H1 (cell line): ENCODE data around the gene FSCN2. TPM values are rescaled to one million over a fixed set of nuclear protein-coding genes. Genes with fewer than 3 reads are reported as not detected.
A peak's percentile ranks its signal among the peaks of the same experiment; 100 is the strongest.

ENCODE experiments used
- CTCF ChIA-PET: fragments of 300-600 bp; sonication (Branson Sonifier 250); formaldehyde crosslinking; loops from one replicate; lab custom pipeline; 2021; ENCODE audit not compliant: partially characterized antibody; lab: Charles Lee
- POLR2A ChIA-PET: fragments of 300-600 bp; sonication (Branson Sonifier 250); formaldehyde crosslinking; loops from one replicate; lab custom pipeline; 2021; ENCODE audit warnings: inconsistent platforms; ENCODE audit not compliant: partially characterized antibody; lab: Charles Lee
- DNase-seq, 2 experiments: peaks; one replicate each; pipeline versions ENCODE4 v3.0.0 to v3.0.0-alpha.2; 2010 to 2022; ENCODE audit warnings: low spot score in 2 of 2, low read depth in 1 of 2, mixed read lengths in 1 of 2
- FAIRE-seq: peaks from 2 replicates; lab custom pipeline; 2011; peaks lifted over from hg19 to GRCh38; lab: Jason Lieb, UNC
- H2AFZ ChIP-seq: 2 replicates; pipeline ENCODE4 v1.8.1; 2012; ENCODE audit warnings: low read length, inconsistent platforms
- H2AK5ac ChIP-seq: 2 replicates; pipeline ENCODE4 v1.6.1; 2013; ENCODE audit warnings: low read depth, low read length
- H2BK120ac ChIP-seq: replicated peaks from 2 replicates; pipeline ENCODE3; 2013; ENCODE audit warnings: low read depth, low read length, inconsistent platforms
- H2BK12ac ChIP-seq: 2 replicates; pipeline ENCODE4 v1.6.1; 2013; ENCODE audit warnings: low read depth, low read length
- H2BK15ac ChIP-seq: 2 replicates; pipeline ENCODE4 v1.6.1; 2013; ENCODE audit warnings: low read length
- H2BK20ac ChIP-seq: 2 replicates; pipeline ENCODE4 v1.6.1; 2013; ENCODE audit warnings: low read length
- H2BK5ac ChIP-seq: 2 replicates; pipeline ENCODE4 v1.6.1; 2013; ENCODE audit warnings: low read depth, low read length
- H3K14ac ChIP-seq: 2 replicates; pipeline ENCODE4 v1.6.1; 2013; ENCODE audit warnings: inconsistent platforms; ENCODE audit not compliant: insufficient read length
- H3K18ac ChIP-seq: 2 replicates; pipeline ENCODE4 v1.6.1; 2013; ENCODE audit warnings: low read length; ENCODE audit errors: extremely low read depth
- H3K23ac ChIP-seq: 2 replicates; pipeline ENCODE4 v1.6.1; 2013; ENCODE audit warnings: inconsistent platforms; ENCODE audit not compliant: insufficient read length
- H3K23me2 ChIP-seq: 2 replicates; pipeline ENCODE4 v1.6.1; 2013; ENCODE audit warnings: low read depth, low read length
- H3K27ac ChIP-seq: 2 replicates; pipeline ENCODE4 v1.6.1; 2011; ENCODE audit warnings: low read depth, low read length, inconsistent platforms
- H3K27me3 ChIP-seq, 4 experiments: replicated peaks in 1 of 4; 1 replicate in 1 of 4; 2 replicates in 3 of 4; pipeline versions ENCODE4 v1.6.1 to v1.8.1; 2011 to 2013; ENCODE audit warnings: low read length in 3 of 4, mild to moderate bottlenecking in 3 of 4, inconsistent platforms in 2 of 4, mixed read lengths in 2 of 4, moderate library complexity in 1 of 4; ENCODE audit not compliant: control insufficient read depth in 3 of 4, insufficient read depth in 3 of 4; ENCODE audit errors: extremely low read depth in 1 of 4
- H3K36me3 ChIP-seq, 4 experiments: 2 replicates each; pipeline versions ENCODE4 v1.6.1 to v1.8.1; 2011 to 2013; ENCODE audit warnings: mild to moderate bottlenecking in 4 of 4, low read length in 3 of 4, moderate library complexity in 2 of 4, control low read depth in 1 of 4, inconsistent platforms in 1 of 4; ENCODE audit not compliant: insufficient read depth in 4 of 4, control insufficient read depth in 2 of 4
- H3K4ac ChIP-seq: replicated peaks from 2 replicates; pipeline ENCODE3; 2013; ENCODE audit warnings: low read length, low read depth, mixed read lengths, inconsistent platforms; ENCODE audit not compliant: insufficient read length
- H3K4me1 ChIP-seq, 4 experiments: replicated peaks in 1 of 4; 1 replicate in 1 of 4; 2 replicates in 3 of 4; pipeline versions ENCODE4 v1.6.1 to v1.8.1; 2011 to 2013; ENCODE audit warnings: low read length in 3 of 4, inconsistent platforms in 2 of 4, mixed read lengths in 1 of 4; ENCODE audit not compliant: insufficient read depth in 4 of 4, control insufficient read depth in 3 of 4
- H3K4me2 ChIP-seq, 2 experiments: 2 replicates each; pipeline versions ENCODE4 v1.6.1 to v1.8.1; 2011 to 2013; ENCODE audit warnings: low read depth in 2 of 2, low read length in 2 of 2, control low read depth in 1 of 2, inconsistent platforms in 1 of 2, mild to moderate bottlenecking in 1 of 2; ENCODE audit not compliant: insufficient read depth in 1 of 2
- H3K4me3 ChIP-seq, 4 experiments: fragments of 200-600, 300-600 bp in 1 of 4; sonication (generic), shearing (Covaris generic), sonication (Bioruptor Twin) in 1 of 4; 2 replicates each; pipeline versions ENCODE4 v1.5.1 to v1.8.1; 2011 to 2016; ENCODE audit warnings: low read length in 4 of 4, low read depth in 3 of 4, control low read depth in 2 of 4, inconsistent platforms in 2 of 4, mild to moderate bottlenecking in 2 of 4, mixed read lengths in 1 of 4, moderate library complexity in 1 of 4; ENCODE audit not compliant: insufficient read depth in 2 of 4; ENCODE audit errors: extremely low read depth in 1 of 4
- H3K56ac ChIP-seq: replicated peaks from 2 replicates; pipeline ENCODE3; 2013; ENCODE audit warnings: low read depth, mild to moderate bottlenecking, mixed read lengths, low read length, inconsistent platforms; ENCODE audit not compliant: insufficient read length
- H3K79me1 ChIP-seq: 2 replicates; pipeline ENCODE4 v1.6.1; 2013; ENCODE audit warnings: low read depth, low read length, control low read depth
- H3K79me2 ChIP-seq, 2 experiments: 2 replicates each; pipeline versions ENCODE4 v1.6.1 to v1.8.1; 2012 to 2013; ENCODE audit warnings: low read length in 2 of 2, mild to moderate bottlenecking in 2 of 2, inconsistent platforms in 1 of 2; ENCODE audit not compliant: insufficient read depth in 2 of 2, control insufficient read depth in 1 of 2
- H3K9ac ChIP-seq, 4 experiments: replicated peaks in 1 of 4; 1 replicate in 1 of 4; 2 replicates in 3 of 4; pipeline versions ENCODE4 v1.6.1 to v1.8.1; 2011 to 2013; ENCODE audit warnings: low read depth in 3 of 4, low read length in 3 of 4, control low read depth in 2 of 4, mild to moderate bottlenecking in 2 of 4, moderate library complexity in 2 of 4, inconsistent platforms in 1 of 4; ENCODE audit errors: extremely low read depth in 1 of 4
- H3K9me3 ChIP-seq, 2 experiments: 2 replicates each; pipeline versions ENCODE4 v1.6.1 to v1.8.1; 2012 to 2013; ENCODE audit warnings: mild to moderate bottlenecking in 2 of 2, moderate library complexity in 2 of 2, control low read depth in 1 of 2, inconsistent platforms in 1 of 2, low read depth in 1 of 2, low read length in 1 of 2, mixed read lengths in 1 of 2; ENCODE audit not compliant: insufficient read depth in 2 of 2
- H4K20me1 ChIP-seq, 2 experiments: replicated peaks in 1 of 2; 2 replicates each; pipeline versions ENCODE3 to v1.8.1; 2011 to 2013; ENCODE audit warnings: inconsistent platforms in 2 of 2, low read length in 2 of 2, mild to moderate bottlenecking in 1 of 2; ENCODE audit not compliant: insufficient read depth in 2 of 2, control insufficient read depth in 1 of 2
- H4K5ac ChIP-seq: 2 replicates; pipeline ENCODE4 v1.6.1; 2013; ENCODE audit warnings: low read length, low read depth, mixed read lengths, inconsistent platforms; ENCODE audit not compliant: insufficient read length
- H4K8ac ChIP-seq: 2 replicates; pipeline ENCODE4 v1.8.0; 2013; ENCODE audit warnings: mild to moderate bottlenecking, moderate library complexity, low read length, inconsistent platforms; ENCODE audit not compliant: insufficient read depth; ENCODE audit errors: extremely low read depth
- H4K91ac ChIP-seq: replicated peaks from 2 replicates; pipeline ENCODE3; 2013; ENCODE audit warnings: low read length, mixed read lengths, inconsistent platforms; ENCODE audit not compliant: insufficient read length
- BACH1 ChIP-seq: IDR thresholded peaks from 2 replicates; pipeline ENCODE4 v1.6.1; 2012; ENCODE audit warnings: low read length, improper control_type of control experiment
- HDAC2 ChIP-seq, 2 experiments: fragments of 300-600 bp in 1 of 2; sonication (generic) in 1 of 2; IDR thresholded peaks; 2 replicates each; pipeline ENCODE4 v1.6.1; 2011 to 2012; ENCODE audit warnings: low read depth in 2 of 2, low read length in 2 of 2, mild to moderate bottlenecking in 2 of 2, moderate library complexity in 2 of 2, borderline replicate concordance in 1 of 2, inconsistent platforms in 1 of 2
- JUND ChIP-seq: IDR thresholded peaks from 2 replicates; pipeline ENCODE4 v1.6.1; 2011; ENCODE audit warnings: mild to moderate bottlenecking, improper control_type of control experiment, low read length
- MAFK ChIP-seq: IDR thresholded peaks from 2 replicates; pipeline ENCODE4 v1.6.1; 2012; ENCODE audit warnings: low read depth, mild to moderate bottlenecking, improper control_type of control experiment, low read length
- PHF8 ChIP-seq: fragments of 200-600 bp; sonication (generic); conservative IDR thresholded peaks from 2 replicates; pipeline ENCODE4 v1.7.1; 2012; ENCODE audit warnings: low read depth, mild to moderate bottlenecking, inconsistent platforms, low read length, moderate library complexity
- SP2 ChIP-seq: IDR thresholded peaks from 2 replicates; pipeline ENCODE4 v1.6.1; 2012; ENCODE audit warnings: mild to moderate bottlenecking, low read length, inconsistent platforms
- SP4 ChIP-seq: IDR thresholded peaks from 2 replicates; pipeline ENCODE4 v1.6.1; 2012; ENCODE audit warnings: low read length, inconsistent platforms
- WGBS, 2 experiments: shearing (Covaris generic) in 1 of 2; methylation state at CpG; one replicate each; pipeline versions ENCODE4 v1.1.6 to v1.1.7; 2013 to 2015; ENCODE audit warnings: low lambda C conversion rate in 2 of 2, mixed read lengths in 2 of 2, inconsistent platforms in 1 of 2, low coverage in 1 of 2, missing lambda C conversion rate in 1 of 2; ENCODE audit not compliant: insufficient replicate concordance in 2 of 2, insufficient coverage in 1 of 2, insufficient read length in 1 of 2; ENCODE audit errors: extremely low coverage in 1 of 2, missing lambda C conversion rate in 1 of 2; 5-methylcytosine and 5-hydroxymethylcytosine counted together
- polyA plus RNA-seq, 7 experiments: library from polyadenylated mRNA; depleted of rRNA in 3 of 7; stranded (reverse) in 5 of 7; unstranded in 2 of 7; fragments of >200 nt in 5 of 7; fragments of 200-250 nt in 2 of 7; gene quantifications; 1 replicate in 5 of 7; 2 replicates in 1 of 7; 4 replicates in 1 of 7; pipeline versions ENCODE4 v1.2.1 to v1.2.3, GENCODE V29; 2011 to 2013; ENCODE audit warnings: missing spikeins in 2 of 7, mixed read lengths in 2 of 7
- total RNA-seq: library from RNA; stranded (reverse); fragmentation: NEBNext Ultra II Directional; extraction: Animal tissue kit (Norgen Biotek cat#: 25700); gene quantifications from 2 replicates; pipeline ENCODE4 v1.2.1, GENCODE V29; 2021
- TF ChIP-seq, protein P1 (sequence below): IDR thresholded peaks from 2 replicates; pipeline ENCODE4 v1.6.1; 2011; ENCODE audit warnings: low read depth, mild to moderate bottlenecking, low read length; ENCODE audit not compliant: insufficient read depth

The FSCN2 gene
- total and polyA plus RNA-seq, 2 of the 8 experiments (the other 6 are each of a cell fraction or from before 2014, with no cell fraction given), result 0.18 to 0.30 TPM

DNA sequence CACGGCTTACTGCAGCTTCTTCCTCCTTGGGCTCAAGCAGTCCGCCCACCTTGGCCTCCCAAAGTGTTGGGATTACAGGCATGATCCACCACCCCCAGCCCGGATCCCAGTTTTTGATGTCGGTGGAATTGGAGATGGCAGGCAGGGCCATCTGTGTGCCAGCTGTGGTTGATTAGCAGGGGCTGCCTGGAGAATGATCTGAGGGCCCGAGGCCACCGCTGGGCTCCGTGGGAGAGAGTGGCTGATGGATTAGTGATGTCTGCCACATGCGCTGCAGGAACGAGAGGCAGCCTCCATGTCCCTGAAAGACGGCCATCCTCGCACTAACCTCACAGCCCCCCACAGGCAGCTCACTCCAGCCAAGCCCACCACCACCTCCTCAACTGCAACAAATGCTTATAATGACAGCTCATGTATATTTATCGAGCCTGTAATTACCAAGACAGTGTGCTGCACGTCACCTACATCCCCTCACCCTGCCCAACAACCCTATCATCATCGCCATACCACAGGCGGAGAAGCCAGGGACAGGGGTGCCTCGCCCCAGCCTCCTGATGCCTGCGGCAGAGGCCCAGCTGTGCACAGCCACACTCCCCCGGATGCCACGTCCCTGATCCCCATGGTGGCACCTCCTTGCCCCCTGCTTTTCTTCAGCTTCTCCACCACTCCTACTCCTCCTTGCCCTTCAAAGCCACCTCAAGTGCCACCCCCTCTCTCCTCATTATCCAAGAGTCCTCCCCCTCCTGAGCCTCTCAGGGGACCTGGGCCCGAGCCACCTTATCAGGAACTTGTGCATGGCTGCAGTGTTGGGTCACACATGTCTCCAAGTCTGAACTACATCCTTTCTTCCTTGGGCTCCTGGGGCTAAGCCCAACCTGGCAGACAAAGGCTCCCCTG, 48.8 kb upstream of the FSCN2 start:
- Histone ChIP-seq H3K18ac (no peak overlapping the region), H2BK12ac (no peak overlapping the region), H3K23me2 (peaks cover 9% of the 10 kb centered on the region; the same call in 1 of the 2 replicates), H4K5ac (no peak overlapping the region), H3K36me3 (no peaks in the 10 kb centered on the region), H2AFZ (no peak overlapping the region), H3K79me1 (no peaks in the 10 kb centered on the region), H3K4ac (no peak overlapping the region), H3K4me3 (no peak overlapping the region), H2BK5ac (no peak overlapping the region), H2AK5ac (0 out of 2 replicates have a peak overlapping the region, but pooled peaks have one; percentile 46), H3K56ac (no peak overlapping the region), H2BK120ac (no peak overlapping the region), H3K4me1 (peaks cover 0 to 14% (median 7%) of the 10 kb centered on the region in 4 experiments; a peak in 4 of 7 replicates), H4K91ac (no peak overlapping the region), H3K27me3 (peaks cover 18 to 52% (median 45%) of the 10 kb centered on the region in 4 experiments), H3K27ac (no peak overlapping the region), H3K9ac (no peak overlapping the region), H3K23ac (no peak overlapping the region), H3K14ac (no peak overlapping the region), H3K4me2 (no peak overlapping the region), H2BK20ac (no peak overlapping the region), H4K8ac (no peak overlapping the region; the same call in 1 of the 2 replicates), H3K79me2 (no peaks in the 10 kb centered on the region), H3K9me3 (peaks cover 0 to 5% of the 10 kb centered on the region in 2 experiments; a peak in 1 of 4 replicates), H4K20me1 (no peaks in the 10 kb centered on the region), H2BK15ac (no peak overlapping the region)
- WGBS, 2 experiments, result 90% methylated on average over 20 of the region's 20 CpGs; no CpG with 5 or more reads in 1 of the 2 experiments
- DNase-seq, result no peak
- POLR2A ChIA-PET, result interaction anchor here (0.7 to 35.8 kb wide), 2 partner anchors 37 to 67 kb away, joined by 3 to 1004 read pairs; partner anchors contain the start of genes ACTG1 and FSCN2
- CTCF ChIA-PET, result interaction anchor here (0.8 to 2.6 kb wide), 6 partner anchors 18 to 170 kb away, joined by 3 to 16 read pairs (median 3); no protein-coding TSS in a partner anchor
- no peak for FAIRE-seq
- no peak for TF ChIP-seq SP4
- no peak for TF ChIP-seq SP2
- TF ChIP-seq HDAC2 (IDR thresholded peaks at IDR 0.05; ENCODE audit: borderline replicate concordance in 1 of 2, low read depth in 2 of 2, low read length in 2 of 2), result no peak
- TF ChIP-seq BACH1, result no peak
- TF ChIP-seq, protein P1, sequence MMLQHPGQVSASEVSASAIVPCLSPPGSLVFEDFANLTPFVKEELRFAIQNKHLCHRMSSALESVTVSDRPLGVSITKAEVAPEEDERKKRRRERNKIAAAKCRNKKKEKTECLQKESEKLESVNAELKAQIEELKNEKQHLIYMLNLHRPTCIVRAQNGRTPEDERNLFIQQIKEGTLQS, result no peak
- no peak for TF ChIP-seq JUND
- no peak for TF ChIP-seq MAFK
- TF ChIP-seq PHF8, result no peak
